CD14-positive monocyte (primary cell): ENCODE results near the gene PELI2. TPM values are rescaled to one million over a fixed set of nuclear protein-coding genes. Genes with fewer than 3 reads are reported as not detected.

Experiments
- DNase-seq, 3 donors: peaks; one replicate each; pipeline ENCODE4 v3.0.0-alpha.2; 2011 to 2022
- H2AFZ ChIP-seq: 2 replicates; pipeline ENCODE4 v1.6.0; 2012; ENCODE audit warnings: mild to moderate bottlenecking, low read depth, low read length, inconsistent platforms; ENCODE audit not compliant: insufficient read depth, poor library complexity, severe bottlenecking
- H3K27ac ChIP-seq, 2 donors: 1 replicate in 1 of 2; 2 replicates in 1 of 2; pipeline ENCODE4 v1.5.1; 2012 to 2013; ENCODE audit warnings: low read length in 2 of 2, control low read depth in 1 of 2, inconsistent platforms in 1 of 2, low read depth in 1 of 2, mild to moderate bottlenecking in 1 of 2
- H3K27me3 ChIP-seq, 2 donors: one replicate each; pipeline versions ENCODE4 v1.6.0 to v1.6.1; 2011 to 2013; ENCODE audit warnings: low read length in 2 of 2; ENCODE audit not compliant: control insufficient read depth in 2 of 2, insufficient read depth in 2 of 2
- H3K36me3 ChIP-seq, 2 donors: replicated peaks in 1 of 2; 1 replicate in 1 of 2; 2 replicates in 1 of 2; pipeline versions ENCODE4 v1.5.1 to v1.6.1; 2012 to 2013; ENCODE audit warnings: low read length in 2 of 2, control low read depth in 1 of 2, inconsistent platforms in 1 of 2, mild to moderate bottlenecking in 1 of 2; ENCODE audit not compliant: insufficient read depth in 2 of 2, control insufficient read depth in 1 of 2
- H3K4me1 ChIP-seq, 2 donors: 1 replicate in 1 of 2; 2 replicates in 1 of 2; pipeline versions ENCODE4 v1.5.1 to v1.6.1; 2012 to 2013; ENCODE audit warnings: low read length in 2 of 2, control low read depth in 1 of 2, inconsistent platforms in 1 of 2, mild to moderate bottlenecking in 1 of 2, moderate library complexity in 1 of 2; ENCODE audit not compliant: insufficient read depth in 2 of 2, control insufficient read depth in 1 of 2
- H3K4me2 ChIP-seq: replicated peaks from 2 replicates; pipeline ENCODE3; 2012; ENCODE audit warnings: low read length, moderate library complexity, mild to moderate bottlenecking; ENCODE audit not compliant: poor library complexity, severe bottlenecking; ENCODE audit errors: extremely low read depth
- H3K4me3 ChIP-seq, 3 experiments: fragments of 200-600 bp in 1 of 3; sonication (generic) in 1 of 3; replicated peaks in 1 of 3; 1 replicate in 2 of 3; 2 replicates in 1 of 3; pipeline ENCODE4 v1.5.1; 2011 to 2013; ENCODE audit warnings: low read length in 3 of 3, mild to moderate bottlenecking in 3 of 3, control low read depth in 2 of 3, low read depth in 2 of 3, inconsistent platforms in 1 of 3, moderate library complexity in 1 of 3
- H3K79me2 ChIP-seq: 2 replicates; pipeline ENCODE4 v1.6.0; 2012; ENCODE audit warnings: mild to moderate bottlenecking, control low read depth, inconsistent platforms, low read length, moderate library complexity; ENCODE audit not compliant: insufficient read depth
- H3K9ac ChIP-seq: 2 replicates; pipeline ENCODE4 v1.6.0; 2017; ENCODE audit warnings: low read length, mild to moderate bottlenecking; ENCODE audit not compliant: insufficient read depth, poor library complexity, severe bottlenecking
- H3K9me3 ChIP-seq, 2 donors: replicated peaks in 1 of 2; 1 replicate in 1 of 2; 2 replicates in 1 of 2; pipeline versions ENCODE4 v1.5.1 to v1.6.1; 2012 to 2013; ENCODE audit warnings: low read length in 2 of 2, control low read depth in 1 of 2; ENCODE audit not compliant: control insufficient read depth in 1 of 2, insufficient read depth in 1 of 2
- H4K20me1 ChIP-seq: 2 replicates; pipeline ENCODE4 v1.6.0; 2012; ENCODE audit warnings: mild to moderate bottlenecking, low read length, control low read depth, moderate library complexity; ENCODE audit not compliant: insufficient read depth
- H3K27ac Mint-ChIP-seq, 7 donors: one replicate each; pipeline ENCODE4 v1.8.0; 2020; ENCODE audit warnings: mild to moderate bottlenecking in 7 of 7, mixed read lengths in 7 of 7, moderate library complexity in 6 of 7, inconsistent platforms in 2 of 7
- H3K27me3 Mint-ChIP-seq, 3 donors: one replicate each; pipeline ENCODE4 v1.8.0; 2021 to 2022; ENCODE audit warnings: low read depth in 3 of 3, mild to moderate bottlenecking in 3 of 3, mixed read lengths in 3 of 3, moderate library complexity in 3 of 3, inconsistent platforms in 1 of 3
- H3K36me3 Mint-ChIP-seq, 2 donors: one replicate each; pipeline ENCODE4 v1.8.0; 2020; ENCODE audit warnings: mixed read lengths in 2 of 2, inconsistent platforms in 1 of 2, mild to moderate bottlenecking in 1 of 2
- H3K4me1 Mint-ChIP-seq: one replicate; pipeline ENCODE4 v1.8.0; 2020; ENCODE audit warnings: mild to moderate bottlenecking, mixed read lengths
- H3K4me3 Mint-ChIP-seq, 2 donors: one replicate each; pipeline ENCODE4 v1.8.0; 2020; ENCODE audit warnings: mild to moderate bottlenecking in 2 of 2, mixed read lengths in 2 of 2, moderate library complexity in 1 of 2
- H3K9me3 Mint-ChIP-seq, 7 donors: one replicate each; pipeline ENCODE4 v1.8.0; 2020 to 2022; ENCODE audit warnings: mixed read lengths in 7 of 7, mild to moderate bottlenecking in 6 of 7, moderate library complexity in 6 of 7, inconsistent platforms in 2 of 7
- CTCF ChIP-seq: fragments of 200-600 bp; IDR thresholded peaks from one replicate; pipeline ENCODE4 v1.8.0; 2022; ENCODE audit warnings: antibody characterized with exemption, mild to moderate bottlenecking
- WGBS: methylation state at CpG from one replicate; pipeline ENCODE4 v1.1.5; 2013; ENCODE audit warnings: missing lambda C conversion rate; ENCODE audit not compliant: insufficient coverage; 5-methylcytosine and 5-hydroxymethylcytosine counted together
- intact Hi-C, 2 donors: fragments of 100-400 bp; cut with micrococcal nuclease; formaldehyde crosslinking; loops; one replicate each; pipeline versions ENCODE4 v1.15.0 to v1.15.1; 2023
- polyA plus RNA-seq, 3 donors: library from polyadenylated mRNA; depleted of rRNA in 1 of 3; unstranded in 2 of 3; stranded (reverse) in 1 of 3; fragments of 300-500 nt in 2 of 3; fragments of >200 nt in 1 of 3; fragmentation: Illumina TruSeq in 2 of 3; gene quantifications; 1 replicate in 2 of 3; 2 replicates in 1 of 3; pipeline ENCODE4 v1.2.3, GENCODE V29; 2012 to 2021

Gene PELI2
- polyA plus RNA-seq, 3 donors = 10.1 to 35.8 (median 12.5) TPM

- peak in 1 of 3 donors; percentile 71 for DNase-seq
- intact Hi-C loops = no loop called here
- Histone ChIP-seq H3K4me3 (no peak overlapping the region), H3K4me1 (peaks cover 0 to 19% of the 10 kb centered on the region in 2 donors), H3K27me3 (no peaks in the 10 kb centered on the region), H3K4me2 (no peak overlapping the region), H4K20me1 (no peaks in the 10 kb centered on the region), H2AFZ (no peak overlapping the region), H3K36me3 (no peaks in the 10 kb centered on the region), H3K9me3 (no peaks in the 10 kb centered on the region), H3K79me2 (no peaks in the 10 kb centered on the region), H3K9ac (no peak overlapping the region), H3K27ac (peak overlapping the region in 1 of 2 donors; percentile 34)
- peaks cover 15% of the 10 kb centered on the region for H3K4me1 Mint-ChIP-seq
- H3K27me3 Mint-ChIP-seq = peaks cover 0 to 2% (median 0%) of the 10 kb centered on the region in 3 donors
- H3K27ac Mint-ChIP-seq = no peak overlapping the region
- WGBS = 50% methylated on average over 2 of the region's 3 CpGs
- H3K9me3 Mint-ChIP-seq = peaks cover 0 to 3% (median 0%) of the 10 kb centered on the region in 7 donors
- H3K4me3 Mint-ChIP-seq = no peak overlapping the region
- H3K36me3 Mint-ChIP-seq = no peaks in the 10 kb centered on the region
- no peak for TF ChIP-seq CTCF
Observed at GRCh38 chr14:56102941-56103340, 15.3 kb upstream of the PELI2 start.

GRCh38 chr14:56107615-56108014 lies 10.6 kb upstream of the PELI2 start:
- H3K27me3 Mint-ChIP-seq = peaks cover 0 to 1% (median 0%) of the 10 kb centered on the region in 3 donors
- DNase-seq = no peak
- WGBS = 61% methylated on average over 3 of the region's 5 CpGs
- Histone ChIP-seq H3K27ac (no peak overlapping the region), H3K9me3 (no peaks in the 10 kb centered on the region), H3K79me2 (no peaks in the 10 kb centered on the region), H4K20me1 (no peaks in the 10 kb centered on the region), H3K4me2 (no peak overlapping the region), H3K36me3 (no peaks in the 10 kb centered on the region), H3K4me1 (peaks cover 9 to 24% of the 10 kb centered on the region in 2 donors), H3K9ac (no peak overlapping the region), H3K4me3 (no peak overlapping the region), H3K27me3 (no peaks in the 10 kb centered on the region), H2AFZ (no peak overlapping the region)
- no peak for TF ChIP-seq CTCF
- H3K27ac Mint-ChIP-seq = no peak overlapping the region
- no peak overlapping the region for H3K4me3 Mint-ChIP-seq
- intact Hi-C loops = no loop called here
- H3K4me1 Mint-ChIP-seq = peaks cover 27% of the 10 kb centered on the region
- peaks cover 2 to 11% of the 10 kb centered on the region in 2 donors for H3K36me3 Mint-ChIP-seq
- H3K9me3 Mint-ChIP-seq = peaks cover 0 to 6% (median 2%) of the 10 kb centered on the region in 7 donors
